Psoas muscle (tissue), 8 donors: ENCODE measurements around the gene AK9. TPM values are rescaled to one million over a fixed set of nuclear protein-coding genes. Genes with fewer than 3 reads are reported as not detected.
"Not testable (repeated sequence)": the region's sequence is repeated elsewhere in the genome, so short reads cannot be mapped to it uniquely, and the experiment has no call there.

Experiments
- ATAC-seq, 4 donors: fragments of 200-7000 bp; cut with Tn5 transposase; one replicate each; pipeline ENCODE4 v1.9.1; 2020; ENCODE audit warnings: moderate library complexity in 3 of 4, mild to moderate bottlenecking in 2 of 4
- DNase-seq, 2 donors: peaks; one replicate each; pipeline ENCODE4 v3.0.0-alpha.2; 2020
- H3K27ac ChIP-seq: fragments of 200-600 bp; one replicate; pipeline ENCODE4 v1.8.0; 2022
- H3K27me3 ChIP-seq, 3 donors: fragments of 200-600 bp in 1 of 3; one replicate each; pipeline versions ENCODE4 v1.6.1 to v1.8.0; 2013 to 2022; ENCODE audit warnings: low read length in 2 of 3, mild to moderate bottlenecking in 2 of 3, moderate library complexity in 1 of 3; ENCODE audit not compliant: insufficient read depth in 3 of 3
- H3K36me3 ChIP-seq, 2 donors: fragments of 200-600 bp in 1 of 2; one replicate each; pipeline versions ENCODE4 v1.6.1 to v1.8.0; 2013 to 2022; ENCODE audit warnings: low read depth in 1 of 2, mild to moderate bottlenecking in 1 of 2, moderate library complexity in 1 of 2; ENCODE audit not compliant: insufficient read depth in 1 of 2
- H3K4me1 ChIP-seq: fragments of 200-600 bp; one replicate; pipeline ENCODE4 v1.8.0; 2022
- H3K4me3 ChIP-seq: fragments of 200-600 bp; one replicate; pipeline ENCODE4 v1.8.0; 2022; ENCODE audit warnings: mild to moderate bottlenecking
- H3K9me3 ChIP-seq: fragments of 200-600 bp; one replicate; pipeline ENCODE4 v1.8.0; 2022
- CTCF ChIP-seq: fragments of 200-600 bp; IDR thresholded peaks from one replicate; pipeline ENCODE4 v1.8.0; 2022; ENCODE audit warnings: antibody characterized with exemption
- WGBS, 3 donors: extraction: QIAGEN DNeasy Blood & Tissue Kit; methylation state at CpG; one replicate each; pipeline versions ENCODE4 v1.1.6 to v1.1.7; 2013; 5-methylcytosine and 5-hydroxymethylcytosine counted together
- intact Hi-C, 2 donors: fragments of 100-400 bp; cut with DNase I; formaldehyde crosslinking; loops; one replicate each; pipeline versions ENCODE4 v1.11.0 to v1.14.2; 2022
- polyA plus RNA-seq, 3 donors: library from polyadenylated mRNA; stranded (reverse); fragments of 200-250 nt; gene quantifications; one replicate each; pipeline ENCODE4 v1.2.3, GENCODE V29; 2013
- total RNA-seq, 4 donors: library from RNA; stranded (reverse); fragmentation: NEBNext Ultra II Directional in 2 of 4; extraction: Animal tissue kit (Norgen Biotek cat#: 25700) in 2 of 4; gene quantifications; one replicate each; pipeline versions ENCODE4 v1.2.1 to v1.2.4, GENCODE V29; 2021 to 2023
- donor health status: healthy with polysubstance abuse.
- donor health status: DM: no; HTN: no; CAD: no; lungs with moderate emphysema.
- donor health status: Bipolar disorder and iron deficiency.
- donor health status: healthy.
- donor health status: DM: yes; HTN: yes; CAD: no.
- donor health status: DM: no; HTN: no; CAD: no.
- donor health status: DM: no; HTN: no; CAD: no.
- donor health status: DM: yes; HTN: yes; CAD: no.

Gene AK9
- total and polyA plus RNA-seq, 7 donors, result 2.0 to 7.4 (median 5.3) TPM

DNA sequence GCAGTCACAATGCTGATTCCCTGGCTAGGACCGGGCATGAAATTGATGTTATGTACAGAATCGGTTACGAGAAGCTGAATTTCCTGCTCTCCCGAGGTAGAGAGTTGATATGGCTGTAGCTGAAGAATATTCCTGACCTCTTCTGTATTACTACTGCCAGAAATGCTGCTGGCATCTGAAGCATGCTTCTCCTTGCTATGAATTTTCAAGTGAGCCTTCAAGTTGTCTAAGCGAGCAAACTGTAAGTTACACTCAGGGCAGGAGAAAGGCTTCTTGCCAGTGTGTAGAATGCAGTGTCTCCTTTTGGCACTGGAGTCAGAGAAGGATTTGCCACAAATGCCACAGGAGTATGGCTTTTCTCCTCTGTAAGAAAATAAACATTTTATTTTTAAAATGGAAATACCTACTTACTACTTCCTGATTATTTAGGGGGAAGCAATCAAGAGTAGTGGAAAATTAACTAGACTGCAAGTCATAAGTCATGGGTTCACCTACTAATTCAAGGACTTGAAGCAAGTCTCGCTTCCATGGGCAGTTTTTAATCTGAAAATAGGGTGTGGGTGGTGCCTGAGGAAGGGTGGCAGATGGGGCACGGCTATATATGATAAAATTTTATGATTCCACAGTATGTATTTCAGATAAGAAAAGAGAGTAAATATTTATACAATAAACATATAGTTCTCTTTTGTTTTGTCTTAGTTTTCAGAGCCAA is 224.6 kb downstream of the AK9 start:
- Histone ChIP-seq H3K27me3 (no peaks in the 10 kb centered on the region), H3K4me1 (peaks cover 12% of the 10 kb centered on the region), H3K27ac (peak overlapping the region; percentile 56), H3K4me3 (no peak overlapping the region), H3K36me3 (peaks cover 9 to 95% of the 10 kb centered on the region in 2 donors), H3K9me3 (no peaks in the 10 kb centered on the region)
- no peak for TF ChIP-seq CTCF
- intact Hi-C loops, result no loop called here
- DNase-seq, result no peak
- peak in 1 of 4 donors; percentile 24 for ATAC-seq
- WGBS, 3 donors, result 60 to 82% (median 68%) methylated on average over 7 of the region's 7 CpGs

- Histone ChIP-seq H3K27ac (peak overlapping the region; percentile 56), H3K36me3 (peaks cover 7 to 89% of the 10 kb centered on the region in 2 donors), H3K4me3 (no peak overlapping the region), H3K27me3 (no peaks in the 10 kb centered on the region), H3K4me1 (peaks cover 12% of the 10 kb centered on the region), H3K9me3 (no peaks in the 10 kb centered on the region)
- intact Hi-C loops, result no loop called here
- 43 to 80% (median 46%) methylated on average over 7 of the region's 7 CpGs for WGBS, 3 donors
- DNase-seq (no peak), ATAC-seq (peak in 3 of 4 donors; percentile 80 to 83 (median 83))
- no peak for TF ChIP-seq CTCF
Observed at GRCh38 chr6:109465772-109466171, 225.2 kb downstream of the AK9 start.

- no peak for TF ChIP-seq CTCF
- H3K36me3 ChIP-seq, result peaks cover 7 to 51% of the 10 kb centered on the region in 2 donors
- intact Hi-C loops, result no loop called here
- H3K27me3 ChIP-seq, result no peaks in the 10 kb centered on the region
- no peak overlapping the region for H3K27ac ChIP-seq
- H3K4me1 ChIP-seq, result peaks cover 28% of the 10 kb centered on the region
- no peaks in the 10 kb centered on the region for H3K9me3 ChIP-seq
- WGBS, 3 donors, result 81 to 87% (median 82%) methylated on average over 1 of the region's 1 CpG
- no peak for ATAC-seq
- no peak overlapping the region for H3K4me3 ChIP-seq
- no peak for DNase-seq
Observed at GRCh38 chr6:109461733-109462526, 229.1 kb downstream of the AK9 start.

- H3K9me3 ChIP-seq, DNase-seq, ATAC-seq, intact Hi-C loops, H3K4me3 ChIP-seq, H3K27ac ChIP-seq, H3K27me3 ChIP-seq: not testable (repeated sequence)
- Histone ChIP-seq H3K4me1 (peaks cover 32% of the 10 kb centered on the region), H3K36me3 (peaks cover 6 to 44% of the 10 kb centered on the region in 2 donors)
- 98 to 100% (median 98%) methylated on average over 1 of the region's 1 CpG for WGBS, 3 donors
Observed at GRCh38 chr6:109461205-109461604, 229.8 kb downstream of the AK9 start.

GRCh38 chr6:109460161-109460829 is 230.7 kb downstream of the AK9 start:
- no peaks in the 10 kb centered on the region for H3K9me3 ChIP-seq
- no peaks in the 10 kb centered on the region for H3K27me3 ChIP-seq
- H3K36me3 ChIP-seq, result peaks cover 3 to 35% of the 10 kb centered on the region in 2 donors
- H3K4me1 ChIP-seq, result peaks cover 28% of the 10 kb centered on the region
- DNase-seq (no peak), ATAC-seq (no peak)
- 86 to 93% (median 87%) methylated on average over 3 of the region's 3 CpGs for WGBS, 3 donors
- H3K27ac ChIP-seq, result no peak overlapping the region
- H3K4me3 ChIP-seq, result no peak overlapping the region
- intact Hi-C loops, result no loop called here
- no peak for TF ChIP-seq CTCF
